ENCODE data around the gene CREBBP. TPM values are rescaled to one million over a fixed set of nuclear protein-coding genes. Genes with fewer than 3 reads are reported as not detected.

The CREBBP gene
- total and polyA plus RNA-seq, 2 experiments from 2014 or later, result 24.4 to 33.8 TPM

GRCh38 chr16:3759736-3760135, 120.8 kb downstream of the CREBBP start:
- Histone ChIP-seq H3K36me3 (peaks cover 50% of the 10 kb centered on the region), H3K27ac (no peak overlapping the region), H3K9me3 (ENCODE audit: low read depth) (no peaks in the 10 kb centered on the region), H3K4me1 (ENCODE audit: low read depth) (no peaks in the 10 kb centered on the region), H3K4me3 (no peak overlapping the region), H3K27me3 (no peaks in the 10 kb centered on the region)
- TF ChIP-seq CTCF (IDR thresholded peaks at IDR 0.05; ENCODE audit: low read depth, low read length), result no peak
- DNase-seq (ENCODE audit: low read depth in 1 of 2, low spot score in 1 of 2), result no peak

- Histone ChIP-seq H3K4me3 (no peak overlapping the region), H3K27me3 (no peaks in the 10 kb centered on the region), H3K9me3 (ENCODE audit: low read depth) (no peaks in the 10 kb centered on the region), H3K36me3 (peaks cover 39% of the 10 kb centered on the region), H3K27ac (no peak overlapping the region), H3K4me1 (ENCODE audit: low read depth) (no peaks in the 10 kb centered on the region)
- no peak for TF ChIP-seq CTCF (IDR thresholded peaks at IDR 0.05; ENCODE audit: low read depth, low read length)
- no peak for DNase-seq (ENCODE audit: low read depth in 1 of 2, low spot score in 1 of 2)
Observed at GRCh38 chr16:3756113-3756512, 124.4 kb downstream of the CREBBP start.

GRCh38 chr16:3755249-3755648, 125.3 kb downstream of the CREBBP start:
- no peak overlapping the region for H3K27ac ChIP-seq
- H3K4me1 ChIP-seq (ENCODE audit: low read depth), result no peaks in the 10 kb centered on the region
- peaks cover 46% of the 10 kb centered on the region for H3K36me3 ChIP-seq
- no peak overlapping the region for H3K4me3 ChIP-seq
- DNase-seq (ENCODE audit: low read depth in 1 of 2, low spot score in 1 of 2), result no peak
- TF ChIP-seq CTCF (IDR thresholded peaks at IDR 0.05; ENCODE audit: low read depth, low read length), result no peak
- no peaks in the 10 kb centered on the region for H3K27me3 ChIP-seq
- no peaks in the 10 kb centered on the region for H3K9me3 ChIP-seq (ENCODE audit: low read depth)

GRCh38 chr16:3754772-3755171, 125.7 kb downstream of the CREBBP start:
- Histone ChIP-seq H3K36me3 (peaks cover 49% of the 10 kb centered on the region), H3K4me1 (ENCODE audit: low read depth) (no peaks in the 10 kb centered on the region), H3K27me3 (no peaks in the 10 kb centered on the region), H3K27ac (peak overlapping the region; percentile 12), H3K4me3 (no peak overlapping the region), H3K9me3 (ENCODE audit: low read depth) (no peaks in the 10 kb centered on the region)
- no peak for TF ChIP-seq CTCF (IDR thresholded peaks at IDR 0.05; ENCODE audit: low read depth, low read length)
- no peak for DNase-seq (ENCODE audit: low read depth in 1 of 2, low spot score in 1 of 2)

GRCh38 chr16:3754081-3754703, 126.3 kb downstream of the CREBBP start:
- H3K36me3 ChIP-seq, result peaks cover 52% of the 10 kb centered on the region
- no peaks in the 10 kb centered on the region for H3K27me3 ChIP-seq
- no peaks in the 10 kb centered on the region for H3K4me1 ChIP-seq (ENCODE audit: low read depth)
- peak overlapping the region; percentile 12 for H3K27ac ChIP-seq
- H3K4me3 ChIP-seq, result no peak overlapping the region
- H3K9me3 ChIP-seq (ENCODE audit: low read depth), result no peaks in the 10 kb centered on the region
- peak in 1 of 2 donors; percentile 25 for DNase-seq (ENCODE audit: low read depth in 1 of 2, low spot score in 1 of 2)
- TF ChIP-seq CTCF (IDR thresholded peaks at IDR 0.05; ENCODE audit: low read depth, low read length), result no peak
